B cell (primary cell): Measurements from ENCODE around the gene EHF. TPM values are rescaled to one million over a fixed set of nuclear protein-coding genes. Genes with fewer than 3 reads are reported as not detected.

Source experiments
- ATAC-seq: fragments of 200-7000 bp; cut with Tn5 transposase; one replicate; pipeline ENCODE4 v1.10.0; 2021; ENCODE audit warnings: low read depth, mild to moderate bottlenecking, moderate number of reproducible peaks, moderate library complexity
- CTCF ChIA-PET: fragments of 350-600 bp; sonication (Branson Sonifier 250); formaldehyde crosslinking; loops from one replicate; lab custom pipeline; 2021; ENCODE audit warnings: antibody characterized with exemption, inconsistent platforms; lab: Charles Lee
- POLR2A ChIA-PET: fragments of 350-600 bp; sonication (Branson Sonifier 250); formaldehyde crosslinking; loops from one replicate; lab custom pipeline; 2021; ENCODE audit warnings: antibody characterized with exemption; lab: Charles Lee
- DNase-seq: peaks from one replicate; pipeline ENCODE4 v3.0.0; 2013
- H2AFZ ChIP-seq: 2 replicates; pipeline ENCODE4 v1.6.1; 2012; ENCODE audit warnings: mild to moderate bottlenecking, low read depth, low read length; ENCODE audit not compliant: insufficient read depth, poor library complexity, severe bottlenecking
- H3K27ac ChIP-seq, 2 donors: 1 replicate in 1 of 2; 2 replicates in 1 of 2; pipeline ENCODE4 v1.5.1; 2012 to 2013; ENCODE audit warnings: low read length in 2 of 2, mild to moderate bottlenecking in 2 of 2, moderate library complexity in 1 of 2
- H3K27me3 ChIP-seq, 4 experiments: fragments of 200-600 bp in 1 of 4; sonication (generic) in 1 of 4; replicated peaks in 1 of 4; 1 replicate in 2 of 4; 2 replicates in 2 of 4; pipeline versions ENCODE4 v1.6.1 to v1.7.0; 2013 to 2016; ENCODE audit warnings: low read length in 3 of 4, mild to moderate bottlenecking in 2 of 4, mixed read lengths in 1 of 4, moderate library complexity in 1 of 4; ENCODE audit not compliant: insufficient read depth in 4 of 4, control insufficient read depth in 3 of 4; ENCODE audit errors: control extremely low read depth in 1 of 4
- H3K36me3 ChIP-seq, 2 experiments: replicated peaks in 1 of 2; 1 replicate in 1 of 2; 2 replicates in 1 of 2; pipeline versions ENCODE4 v1.6.1 to v1.7.1; 2013; ENCODE audit warnings: low read length in 1 of 2; ENCODE audit not compliant: insufficient read depth in 2 of 2, control insufficient read depth in 1 of 2; ENCODE audit errors: control extremely low read depth in 1 of 2, extremely low read depth in 1 of 2
- H3K4me1 ChIP-seq, 2 donors: fragments of 200-600 bp in 1 of 2; sonication (generic) in 1 of 2; 1 replicate in 1 of 2; 2 replicates in 1 of 2; pipeline versions ENCODE4 v1.5.1 to v1.6.1; 2013 to 2017; ENCODE audit warnings: low read length in 2 of 2; ENCODE audit not compliant: control insufficient read depth in 2 of 2, insufficient read depth in 2 of 2
- H3K4me2 ChIP-seq: replicated peaks from 2 replicates; pipeline ENCODE3; 2012; ENCODE audit warnings: mild to moderate bottlenecking, low read depth, low read length; ENCODE audit not compliant: poor library complexity, severe bottlenecking
- H3K4me3 ChIP-seq, 5 experiments: fragments of 200-600 bp in 1 of 5; sonication (generic) in 1 of 5; 1 replicate in 3 of 5; 2 replicates in 2 of 5; pipeline versions ENCODE4 v1.5.1 to v1.7.0; 2011 to 2016; ENCODE audit warnings: low read length in 4 of 5, mild to moderate bottlenecking in 4 of 5, low read depth in 2 of 5, control low read depth in 1 of 5, moderate library complexity in 1 of 5; ENCODE audit not compliant: insufficient read depth in 1 of 5; ENCODE audit errors: control extremely low read depth in 1 of 5, extremely low read depth in 1 of 5
- H3K79me2 ChIP-seq: fragments of 200-600 bp; sonication (generic); one replicate; pipeline ENCODE4 v1.6.0; 2016; ENCODE audit warnings: low read length; ENCODE audit not compliant: control insufficient read depth, insufficient read depth
- H3K9ac ChIP-seq: fragments of 200-600 bp; sonication (generic); 2 replicates; pipeline ENCODE4 v1.6.1; 2017; ENCODE audit warnings: mild to moderate bottlenecking, low read length, moderate library complexity
- H3K9me3 ChIP-seq, 3 donors: one replicate each; pipeline versions ENCODE4 v1.6.1 to v1.7.1; 2013; ENCODE audit warnings: low read length in 2 of 3; ENCODE audit not compliant: control insufficient read depth in 2 of 3, insufficient read depth in 1 of 3; ENCODE audit errors: control extremely low read depth in 1 of 3
- H4K20me1 ChIP-seq: 2 replicates; pipeline ENCODE4 v1.6.0; 2012; ENCODE audit warnings: mild to moderate bottlenecking, low read length; ENCODE audit not compliant: insufficient read depth, control insufficient read depth, poor library complexity, severe bottlenecking
- H3K27ac Mint-ChIP-seq: one replicate; pipeline ENCODE4 v1.8.0; 2021; ENCODE audit warnings: mixed read lengths
- H3K27me3 Mint-ChIP-seq: one replicate; pipeline ENCODE4 v1.8.0; 2021; ENCODE audit warnings: mixed read lengths
- H3K4me1 Mint-ChIP-seq: one replicate; pipeline ENCODE4 v1.8.0; 2021; ENCODE audit warnings: mixed read lengths
- H3K4me3 Mint-ChIP-seq: one replicate; pipeline ENCODE4 v1.8.0; 2021; ENCODE audit warnings: mixed read lengths
- H3K9me3 Mint-ChIP-seq: one replicate; pipeline ENCODE4 v1.8.0; 2022; ENCODE audit warnings: mixed read lengths; ENCODE audit not compliant: insufficient read depth
- CTCF ChIP-seq: fragments of 200-600 bp; IDR thresholded peaks from one replicate; pipeline ENCODE4 v1.8.0; 2022; ENCODE audit warnings: antibody characterized with exemption, mild to moderate bottlenecking
- EZH2 ChIP-seq: IDR thresholded peaks from 2 replicates; pipeline ENCODE4 v1.6.1; 2012; ENCODE audit warnings: borderline replicate concordance, low read depth, mild to moderate bottlenecking, moderate library complexity, low read length; ENCODE audit not compliant: insufficient read depth, poor library complexity, severe bottlenecking
- WGBS: methylation state at CpG from one replicate; pipeline ENCODE4 v1.1.5; 2013; ENCODE audit warnings: missing lambda C conversion rate; ENCODE audit not compliant: insufficient coverage; 5-methylcytosine and 5-hydroxymethylcytosine counted together
- intact Hi-C: fragments of 100-400 bp; cut with micrococcal nuclease; formaldehyde crosslinking; loops from one replicate; pipeline ENCODE4 v1.10.0; 2022
- polyA plus RNA-seq: library from polyadenylated mRNA; depleted of rRNA; stranded (reverse); fragments of >200 nt; gene quantifications from 2 replicates; pipeline ENCODE4 v1.2.3, GENCODE V29; 2012
- total RNA-seq, 2 donors: library from RNA; stranded (reverse); fragments of 120-200 nt in 1 of 2; gene quantifications; 1 replicate in 1 of 2; 2 replicates in 1 of 2; pipeline versions ENCODE4 v1.2.3 to v1.2.4, GENCODE V29; 2013 to 2022

The EHF gene
- total and polyA plus RNA-seq, 2 donors (not counting 1 experiment from before 2014, with no cell fraction given), result not detected

GRCh38 chr11:34655335-34656008, 34.6 kb downstream of the EHF start:
- Histone ChIP-seq H3K9ac (no peak overlapping the region), H2AFZ (no peak overlapping the region), H3K4me3 (no peak overlapping the region), H3K36me3 (no peaks in the 10 kb centered on the region), H3K27me3 (no peaks in the 10 kb centered on the region), H4K20me1 (no peaks in the 10 kb centered on the region), H3K79me2 (no peaks in the 10 kb centered on the region), H3K4me1 (peaks cover 33 to 39% of the 10 kb centered on the region in 2 donors), H3K9me3 (no peaks in the 10 kb centered on the region), H3K4me2 (no peak overlapping the region), H3K27ac (no peak overlapping the region)
- ChIA-PET POLR2A (no interaction called here), CTCF (interaction anchor here (0.9 to 4.8 kb wide), 4 partner anchors 11 to 143 kb away, joined by 3 to 34 read pairs (median 6); no protein-coding TSS in a partner anchor)
- intact Hi-C loops, result no loop called here
- TF ChIP-seq CTCF, result no peak
- no peak for TF ChIP-seq EZH2
- no peak overlapping the region for H3K4me3 Mint-ChIP-seq
- 70% methylated on average over 1 of the region's 2 CpGs for WGBS
- H3K4me1 Mint-ChIP-seq, result peaks cover 39% of the 10 kb centered on the region
- H3K27me3 Mint-ChIP-seq, result peaks cover 4% of the 10 kb centered on the region
- DNase-seq (no peak), ATAC-seq (no peak)
- H3K9me3 Mint-ChIP-seq, result no peaks in the 10 kb centered on the region
- no peak overlapping the region for H3K27ac Mint-ChIP-seq

DNA sequence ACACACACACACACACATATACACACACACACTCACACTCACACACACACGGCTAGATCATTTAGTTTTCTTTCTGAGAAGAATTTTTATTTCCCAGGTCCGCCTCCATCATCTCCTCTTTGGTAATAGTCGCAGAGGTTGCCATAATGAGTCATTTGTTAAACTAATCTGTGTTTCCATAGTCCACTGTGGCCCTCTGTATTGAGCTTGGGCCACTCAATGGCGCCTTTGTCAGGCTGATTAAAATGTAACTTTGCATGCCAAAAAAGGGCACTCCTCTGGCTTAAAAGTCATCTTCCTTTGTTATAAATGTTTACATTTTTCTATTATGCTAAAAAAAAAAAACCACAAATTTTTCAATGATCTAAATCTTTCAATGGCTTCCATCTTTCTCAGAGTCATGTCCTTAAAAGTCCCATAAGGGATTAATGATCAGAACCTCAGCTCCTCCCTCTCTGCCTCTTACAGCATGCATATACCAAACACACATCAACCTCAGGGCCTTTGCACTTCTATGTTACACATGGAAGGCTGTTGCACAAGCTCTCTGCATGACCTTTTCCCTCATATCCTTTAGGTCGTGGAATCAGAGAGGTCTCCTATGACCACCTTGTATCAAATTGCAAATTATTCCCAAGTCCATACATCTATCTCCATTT, 35.3 kb downstream of the EHF start:
- no peak for DNase-seq
- no peak overlapping the region for H3K4me3 Mint-ChIP-seq
- Histone ChIP-seq H3K36me3 (no peaks in the 10 kb centered on the region), H3K27ac (no peak overlapping the region), H3K4me2 (no peak overlapping the region), H3K4me1 (peaks cover 26 to 32% of the 10 kb centered on the region in 2 donors), H4K20me1 (no peaks in the 10 kb centered on the region), H3K9ac (no peak overlapping the region), H3K9me3 (no peaks in the 10 kb centered on the region), H2AFZ (no peak overlapping the region), H3K79me2 (no peaks in the 10 kb centered on the region), H3K4me3 (no peak overlapping the region), H3K27me3 (no peaks in the 10 kb centered on the region)
- intact Hi-C loops, result no loop called here
- POLR2A ChIA-PET, result no interaction called here
- 94% methylated on average over 3 of the region's 5 CpGs for WGBS
- peaks cover 34% of the 10 kb centered on the region for H3K4me1 Mint-ChIP-seq
- H3K9me3 Mint-ChIP-seq, result no peaks in the 10 kb centered on the region
- TF ChIP-seq CTCF (no peak), EZH2 (no peak)
- no peak overlapping the region for H3K27ac Mint-ChIP-seq
- peaks cover 4% of the 10 kb centered on the region for H3K27me3 Mint-ChIP-seq
- CTCF ChIA-PET, result interaction anchor here (1.0 to 4.8 kb wide), 2 partner anchors 22 to 69 kb away, joined by 3 to 34 read pairs; no protein-coding TSS in a partner anchor
- no peak for ATAC-seq
